Neural progenitor cell (in vitro differentiated cells): Measurements from ENCODE around the gene AK8. TPM values are rescaled to one million over a fixed set of nuclear protein-coding genes. Genes with fewer than 3 reads are reported as not detected.

ENCODE experiments used
- DNase-seq: peaks from one replicate; pipeline ENCODE4 v3.0.0-alpha.2; 2016; ENCODE audit warnings: low spot score
- H2AFZ ChIP-seq: fragments of 200-600 bp; sonication (generic); replicated peaks from 2 replicates; pipeline ENCODE4 v1.6.1; 2016; ENCODE audit warnings: antibody characterized with exemption
- H3F3A ChIP-seq: fragments of 200-600 bp; sonication (generic); 2 replicates; pipeline ENCODE4 v1.6.1; 2016; ENCODE audit warnings: antibody characterized with exemption, low read depth
- H3K27ac ChIP-seq: fragments of 200-600 bp; sonication (generic); 2 replicates; pipeline ENCODE4 v1.5.1; 2016; ENCODE audit warnings: mild to moderate bottlenecking
- H3K27me3 ChIP-seq: fragments of 200-600 bp; sonication (generic); 2 replicates; pipeline ENCODE4 v1.6.1; 2016; ENCODE audit warnings: mild to moderate bottlenecking, moderate library complexity
- H3K36me3 ChIP-seq: fragments of 200-600 bp; sonication (generic); 2 replicates; pipeline ENCODE4 v1.5.1; 2016
- H3K4me1 ChIP-seq: fragments of 200-600 bp; sonication (generic); 2 replicates; pipeline ENCODE4 v1.6.1; 2016; ENCODE audit warnings: mixed run types
- H3K4me2 ChIP-seq: fragments of 200-600 bp; sonication (generic); 2 replicates; pipeline ENCODE4 v1.6.1; 2016
- H3K4me3 ChIP-seq: fragments of 200-600 bp; sonication (generic); 2 replicates; pipeline ENCODE4 v1.5.1; 2016
- H3K79me2 ChIP-seq: fragments of 200-600 bp; sonication (generic); 2 replicates; pipeline ENCODE4 v1.6.1; 2016; ENCODE audit warnings: low read depth
- H3K9ac ChIP-seq: fragments of 200-600 bp; sonication (generic); 2 replicates; pipeline ENCODE4 v1.6.1; 2016
- H3K9me3 ChIP-seq: fragments of 200-600 bp; sonication (generic); 2 replicates; pipeline ENCODE4 v1.5.1; 2016; ENCODE audit warnings: low read depth
- H4K20me1 ChIP-seq: fragments of 200-600 bp; sonication (generic); 2 replicates; pipeline ENCODE4 v1.6.1; 2016; ENCODE audit warnings: low read depth
- H3K27ac Mint-ChIP-seq: 3 replicates; pipeline ENCODE4 v1.8.0; 2021; ENCODE audit warnings: mixed read lengths
- H3K27me3 Mint-ChIP-seq: 2 replicates; pipeline ENCODE4 v1.8.0; 2022; ENCODE audit warnings: low read depth, mild to moderate bottlenecking, inconsistent platforms, moderate library complexity, mixed read lengths; ENCODE audit not compliant: insufficient read depth
- H3K36me3 Mint-ChIP-seq: 3 replicates; pipeline ENCODE4 v1.8.0; 2021; ENCODE audit warnings: mixed read lengths
- H3K4me1 Mint-ChIP-seq: 3 replicates; pipeline ENCODE4 v1.8.0; 2021; ENCODE audit warnings: mixed read lengths
- H3K4me3 Mint-ChIP-seq: 3 replicates; pipeline ENCODE4 v1.8.0; 2021; ENCODE audit warnings: mild to moderate bottlenecking, moderate library complexity, mixed read lengths
- H3K9me3 Mint-ChIP-seq: 3 replicates; pipeline ENCODE4 v1.8.0; 2020; ENCODE audit warnings: mixed read lengths
- CTCF ChIP-seq: fragments of 200-600 bp; sonication (generic); IDR thresholded peaks from 2 replicates; pipeline ENCODE4 v1.5.1; 2017; ENCODE audit warnings: antibody characterized with exemption, mild to moderate bottlenecking
- EZH2 ChIP-seq: fragments of 200-600 bp; sonication (generic); IDR thresholded peaks from 2 replicates; pipeline ENCODE4 v1.6.1; 2017; ENCODE audit warnings: antibody characterized with exemption, mild to moderate bottlenecking, moderate library complexity
- EZH2phosphoT487 ChIP-seq: fragments of 200-600 bp; sonication (generic); IDR thresholded peaks from 2 replicates; pipeline ENCODE4 v1.6.1; 2017; ENCODE audit warnings: antibody characterized with exemption
- total RNA-seq: library from RNA; depleted of rRNA; stranded (reverse); fragments of >200 nt; gene quantifications from 2 replicates; pipeline ENCODE4 v1.2.3, GENCODE V29; 2015; ENCODE audit warnings: low replicate concordance

Gene AK8
- total RNA-seq, 1 donor from 2014 or later = 0.43 TPM

GRCh38 chr9:132731230-132731629, 146.9 kb downstream of the AK8 start:
- no peak overlapping the region for H3K9ac ChIP-seq
- Mint-ChIP-seq H3K27ac (no peak overlapping the region), H3K9me3 (peaks cover 2% of the 10 kb centered on the region), H3K4me3 (no peak overlapping the region), H3K4me1 (peaks cover 20% of the 10 kb centered on the region), H3K36me3 (no peaks in the 10 kb centered on the region), H3K27me3 (peaks cover 3% of the 10 kb centered on the region)
- no peaks in the 10 kb centered on the region for H4K20me1 ChIP-seq
- no peaks in the 10 kb centered on the region for H3K27me3 ChIP-seq
- no peaks in the 10 kb centered on the region for H3K36me3 ChIP-seq
- no peak for DNase-seq
- no peaks in the 10 kb centered on the region for H3K79me2 ChIP-seq
- H3K4me1 ChIP-seq = no peaks in the 10 kb centered on the region
- TF ChIP-seq CTCF = no peak
- TF ChIP-seq EZH2 = no peak
- no peak for TF ChIP-seq EZH2phosphoT487
- H3K9me3 ChIP-seq = no peaks in the 10 kb centered on the region
- no peak overlapping the region for H3K27ac ChIP-seq
- no peak overlapping the region for H3K4me2 ChIP-seq
- H2AFZ ChIP-seq = no peak overlapping the region
- no peaks in the 10 kb centered on the region for H3F3A ChIP-seq
- no peak overlapping the region for H3K4me3 ChIP-seq

GRCh38 chr9:132730054-132731033, 147.7 kb downstream of the AK8 start:
- H3K4me3 ChIP-seq = no peak overlapping the region
- Mint-ChIP-seq H3K4me1 (peaks cover 20% of the 10 kb centered on the region), H3K4me3 (no peak overlapping the region)

GRCh38 chr9:132729235-132729890, 148.7 kb downstream of the AK8 start:
- Histone ChIP-seq H3K27me3 (no peaks in the 10 kb centered on the region), H3K79me2 (no peaks in the 10 kb centered on the region), H2AFZ (no peak overlapping the region), H3K4me2 (no peak overlapping the region), H3K27ac (no peak overlapping the region), H3K9me3 (no peaks in the 10 kb centered on the region), H3K36me3 (no peaks in the 10 kb centered on the region), H3K9ac (no peak overlapping the region), H4K20me1 (no peaks in the 10 kb centered on the region), H3F3A (no peaks in the 10 kb centered on the region), H3K4me1 (no peaks in the 10 kb centered on the region), H3K4me3 (no peak overlapping the region)
- H3K27ac Mint-ChIP-seq = no peak overlapping the region
- no peak for TF ChIP-seq EZH2
- TF ChIP-seq CTCF = no peak
- TF ChIP-seq EZH2phosphoT487 = no peak
- peaks cover 2% of the 10 kb centered on the region for H3K9me3 Mint-ChIP-seq
- no peak overlapping the region for H3K4me3 Mint-ChIP-seq
- no peak for DNase-seq
- peaks cover 20% of the 10 kb centered on the region for H3K4me1 Mint-ChIP-seq
- peaks cover 3% of the 10 kb centered on the region for H3K27me3 Mint-ChIP-seq
- no peaks in the 10 kb centered on the region for H3K36me3 Mint-ChIP-seq

More at GRCh38 chr9:132730054-132731033, 147.7 kb downstream of the AK8 start:
- no peak overlapping the region for H3K9ac ChIP-seq
- H3K27me3 ChIP-seq = no peaks in the 10 kb centered on the region
- no peak overlapping the region for H3K4me2 ChIP-seq
- no peaks in the 10 kb centered on the region for H4K20me1 ChIP-seq
- TF ChIP-seq CTCF (no peak), EZH2phosphoT487 (no peak)
- H3K27ac Mint-ChIP-seq = no peak overlapping the region
- H3K9me3 ChIP-seq = no peaks in the 10 kb centered on the region
- no peaks in the 10 kb centered on the region for H3K36me3 ChIP-seq
- DNase-seq = no peak
- peaks cover 2% of the 10 kb centered on the region for H3K9me3 Mint-ChIP-seq
- H3K4me1 ChIP-seq = no peaks in the 10 kb centered on the region
- H3K79me2 ChIP-seq = no peaks in the 10 kb centered on the region
- H3K27me3 Mint-ChIP-seq = peaks cover 3% of the 10 kb centered on the region
- H3K36me3 Mint-ChIP-seq = no peaks in the 10 kb centered on the region
- no peaks in the 10 kb centered on the region for H3F3A ChIP-seq
- no peak overlapping the region for H3K27ac ChIP-seq
- no peak overlapping the region for H2AFZ ChIP-seq
